NCI-H128 (cell line): ENCODE measurements around the gene IL36B.
"Not testable (repeated sequence)": the region's sequence is repeated elsewhere in the genome, so short reads cannot be mapped to it uniquely, and the experiment has no call there.

Experiments
- DNase-seq: peaks from one replicate; lab custom pipeline; 2025; ENCODE audit not compliant: unreplicated experiment; lab: John Stamatoyannopoulos, UW

The IL36B gene

DNA sequence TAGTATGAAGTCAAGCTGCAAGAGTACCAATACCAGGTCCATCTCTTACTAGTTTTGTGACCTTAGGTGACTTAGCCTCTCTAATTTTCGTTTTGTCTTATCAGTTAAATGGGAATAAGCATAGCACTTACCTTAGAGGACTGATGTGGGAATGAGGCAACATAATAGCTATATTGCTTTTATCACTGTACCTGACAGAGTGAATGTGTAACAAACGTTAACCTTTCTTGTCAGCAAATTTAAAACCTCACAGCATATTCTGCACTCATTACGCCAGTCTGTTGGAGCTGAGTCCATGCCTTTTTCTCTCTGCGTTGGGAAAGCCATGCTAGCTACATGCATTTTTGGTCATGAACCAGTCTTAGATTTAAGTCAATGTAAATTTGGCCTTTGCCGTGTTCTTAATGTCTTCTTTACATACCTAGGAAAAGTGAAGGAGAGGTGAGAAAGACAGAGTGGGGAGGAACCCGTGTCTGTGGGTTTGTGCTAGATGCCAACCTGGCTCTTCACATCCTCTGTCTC, at the start of gene IL36B:
IL36B (minus strand) TSS at position 472 of the 522 bp plus-strand sequence.
- no peak for DNase-seq

DNA sequence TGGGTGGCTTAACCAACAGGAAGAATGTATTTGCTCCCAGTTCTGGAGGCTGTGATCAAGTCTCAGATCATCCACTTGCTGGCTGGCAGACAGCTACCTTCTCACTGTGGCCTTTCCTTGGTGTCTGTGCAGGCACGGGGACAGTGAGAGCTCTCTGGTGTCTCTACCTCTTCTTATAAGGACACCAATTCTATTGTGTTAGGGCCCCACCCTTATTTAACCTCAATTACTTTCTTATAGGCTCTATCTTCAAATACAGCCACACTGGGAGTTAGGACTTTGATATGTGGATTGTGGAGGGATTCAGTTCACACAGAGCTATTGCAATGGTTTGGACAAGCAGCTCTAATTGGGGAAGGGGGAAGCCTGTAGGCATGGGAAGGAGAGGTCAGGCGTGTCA, 49.5 kb upstream of the IL36B start:
- DNase-seq, result no peak

DNA sequence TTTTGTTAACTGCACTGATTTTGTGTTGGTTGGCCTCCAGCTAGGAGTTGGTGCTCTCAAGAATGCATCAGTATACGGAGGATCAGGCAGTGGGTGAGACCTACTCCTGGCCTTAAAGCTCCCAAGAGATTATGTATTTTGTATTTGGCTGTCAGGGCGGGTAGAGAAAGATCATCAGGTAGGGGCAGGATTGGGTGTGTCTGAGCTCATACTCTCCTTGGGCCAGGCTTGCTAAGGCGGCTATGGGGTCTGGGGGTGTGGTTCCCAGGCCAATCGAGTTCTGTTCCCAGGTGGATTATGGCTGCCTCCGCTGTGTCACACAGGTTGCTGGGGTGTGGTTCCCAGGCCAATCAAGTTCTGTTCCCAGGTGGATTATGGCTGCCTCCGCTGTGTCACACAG, 45.9 kb upstream of the IL36B start:
- DNase-seq, result no peak

DNA sequence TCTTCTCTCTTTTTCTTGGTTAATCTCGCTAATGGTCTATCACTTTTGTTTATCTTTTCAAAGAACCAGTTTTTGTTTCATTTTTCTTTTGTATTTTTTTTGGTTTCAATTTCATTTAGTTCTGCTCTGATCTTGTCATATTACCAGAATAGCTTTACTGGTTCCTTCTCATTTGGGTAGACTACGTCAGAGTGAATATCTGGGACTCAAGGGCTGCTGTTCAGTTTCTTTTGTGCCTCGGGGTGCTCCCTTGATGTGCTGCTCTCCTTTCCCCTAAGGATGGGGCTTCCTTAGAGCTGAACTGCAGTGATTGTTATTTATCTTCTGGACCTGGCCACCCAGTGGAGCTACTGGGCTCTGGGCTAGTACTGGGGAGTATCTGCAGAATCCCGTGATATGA, 45.4 kb upstream of the IL36B start:
- DNase-seq, result no peak

DNA sequence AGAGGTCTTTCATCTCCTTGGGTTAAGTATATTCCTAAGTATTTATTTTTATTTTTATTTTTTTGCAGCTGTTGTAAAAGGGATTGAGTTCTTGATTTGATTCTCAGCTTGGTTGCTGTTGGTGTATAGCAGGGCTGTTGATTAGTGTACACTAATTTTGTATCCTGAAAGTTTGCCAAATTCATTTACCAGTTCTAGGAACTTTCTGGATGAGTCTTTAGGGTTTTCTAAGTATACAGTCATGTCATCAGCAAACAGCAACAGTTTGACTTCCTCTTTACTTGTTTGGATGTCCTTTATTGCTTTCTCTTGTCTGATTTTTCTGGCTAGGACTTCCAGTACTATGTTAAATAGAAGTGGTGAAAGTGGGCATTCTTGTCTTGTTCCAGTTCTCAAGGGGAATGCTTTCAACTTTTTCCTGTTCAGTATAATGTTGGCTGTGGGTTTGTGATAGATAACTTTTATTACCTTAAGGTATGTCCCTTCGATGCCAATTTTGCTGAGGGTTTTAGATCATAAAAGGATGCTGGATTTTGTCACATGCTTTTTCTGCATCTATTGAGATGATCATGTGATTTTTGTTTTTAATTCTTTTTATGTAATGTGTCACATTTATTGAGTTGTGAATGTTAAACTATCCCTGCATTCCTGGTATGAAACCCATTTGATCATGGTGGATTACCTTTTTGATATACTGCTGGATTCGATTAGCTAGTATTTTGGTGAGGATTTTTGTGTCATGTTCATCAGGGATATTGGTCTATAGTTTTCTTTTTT, 44.4 kb upstream of the IL36B start:
- DNase-seq, result not testable (repeated sequence)

DNA sequence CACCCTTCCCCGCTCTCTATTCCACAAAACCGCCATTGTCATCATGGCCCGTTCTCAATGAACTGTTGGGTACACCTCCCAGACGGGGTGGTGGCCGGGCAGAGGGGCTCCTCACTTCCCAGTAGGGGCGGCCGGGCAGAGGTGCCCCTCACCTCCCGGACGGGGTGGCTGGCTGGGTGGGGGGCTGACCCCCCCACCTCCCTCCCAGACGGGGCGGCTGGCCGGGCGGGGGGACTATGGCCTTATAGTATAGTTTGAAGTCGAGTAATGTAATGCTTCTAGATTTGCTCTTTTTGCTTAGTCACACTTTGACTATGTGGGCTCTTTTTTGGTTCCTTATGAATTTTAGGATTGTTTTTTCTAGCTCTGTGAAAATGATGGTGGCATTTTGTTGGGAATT, 43.6 kb upstream of the IL36B start:
- DNase-seq, result not testable (repeated sequence)

DNA sequence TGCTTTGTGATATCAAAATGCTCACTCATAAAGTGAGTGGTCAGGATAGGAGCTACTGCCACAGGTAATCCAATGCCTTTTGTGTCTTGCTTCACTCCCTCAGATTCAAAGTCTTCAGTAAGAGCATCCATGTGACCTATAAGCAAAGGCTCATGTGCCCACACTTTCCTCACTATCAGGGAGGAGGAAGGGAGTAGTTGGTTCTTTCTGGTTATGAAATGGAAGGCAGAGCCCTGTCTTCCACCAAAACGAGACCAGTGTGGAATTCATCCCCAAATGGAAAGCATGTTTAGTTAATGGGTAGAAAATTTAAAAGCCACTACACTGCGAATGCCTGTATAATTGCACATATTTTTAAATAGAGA, 40.9 kb upstream of the IL36B start:
- DNase-seq, result no peak

DNA sequence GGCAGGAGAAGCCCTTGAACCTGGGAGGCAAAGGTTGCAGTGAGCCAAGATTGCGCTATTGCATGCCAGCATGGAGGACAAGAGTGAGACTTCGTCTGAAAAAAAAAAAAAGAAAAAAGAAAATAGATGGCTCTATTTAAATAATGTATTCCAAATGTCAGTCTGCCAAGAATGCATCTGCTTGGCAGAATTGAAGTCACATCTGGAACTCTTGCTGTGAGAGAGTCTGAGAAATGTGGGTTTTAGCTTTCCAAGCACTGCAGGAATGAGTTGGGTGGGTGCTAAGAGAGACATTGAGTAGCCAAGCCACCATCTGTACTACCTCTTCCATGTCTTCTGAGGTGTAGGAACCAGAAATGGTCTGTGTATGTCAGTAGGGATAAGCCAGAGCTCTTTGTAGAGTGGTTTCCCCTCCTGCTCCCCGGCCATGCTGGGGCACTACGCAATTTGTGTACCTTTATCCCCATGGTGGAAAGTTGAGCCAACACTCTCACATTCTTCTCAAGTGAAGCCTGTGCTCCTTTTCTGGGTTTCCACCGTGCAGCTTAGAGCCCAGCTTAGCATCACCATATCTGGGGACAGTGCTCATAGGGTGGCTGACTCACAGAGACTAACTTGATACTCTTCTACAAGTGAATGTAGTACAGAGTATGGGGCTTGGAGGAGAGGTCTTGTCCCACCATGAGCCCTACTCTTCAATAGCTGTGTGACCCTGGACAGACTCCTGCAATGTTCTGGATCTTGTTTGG, 40.4 kb upstream of the IL36B start:
- no peak for DNase-seq

DNA sequence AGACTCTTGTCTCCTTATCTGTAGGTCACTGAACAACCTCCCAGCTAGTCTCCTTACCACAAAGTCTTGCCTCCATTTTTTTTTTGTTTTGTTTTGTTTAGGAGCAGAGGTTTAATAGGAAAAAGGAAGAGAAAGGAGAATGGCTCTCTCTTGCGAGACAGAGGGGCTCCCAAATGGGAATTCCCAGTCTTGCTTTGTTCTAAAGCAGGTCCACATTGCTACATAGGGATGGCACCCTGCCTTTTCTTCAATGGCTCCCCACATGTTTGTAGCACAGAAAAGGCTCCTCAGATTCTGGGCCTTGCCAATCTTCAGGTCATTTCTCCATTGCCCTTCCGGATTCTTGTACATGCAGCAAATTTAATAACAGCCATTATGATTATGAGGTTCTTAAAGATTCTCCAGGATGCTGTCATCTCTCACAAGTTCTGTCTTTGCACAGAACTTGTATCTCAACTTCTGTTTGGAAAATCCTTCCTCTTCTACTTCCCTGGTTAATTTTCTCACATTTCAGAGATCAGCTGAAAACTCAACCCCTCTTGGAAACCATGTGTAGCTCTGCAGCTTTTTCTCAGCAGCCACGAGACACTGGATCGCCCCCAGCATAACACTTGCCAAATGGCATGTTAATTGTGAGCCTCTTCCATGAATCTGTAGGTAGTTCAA, 38.7 kb upstream of the IL36B start:
- DNase-seq, result no peak

DNA sequence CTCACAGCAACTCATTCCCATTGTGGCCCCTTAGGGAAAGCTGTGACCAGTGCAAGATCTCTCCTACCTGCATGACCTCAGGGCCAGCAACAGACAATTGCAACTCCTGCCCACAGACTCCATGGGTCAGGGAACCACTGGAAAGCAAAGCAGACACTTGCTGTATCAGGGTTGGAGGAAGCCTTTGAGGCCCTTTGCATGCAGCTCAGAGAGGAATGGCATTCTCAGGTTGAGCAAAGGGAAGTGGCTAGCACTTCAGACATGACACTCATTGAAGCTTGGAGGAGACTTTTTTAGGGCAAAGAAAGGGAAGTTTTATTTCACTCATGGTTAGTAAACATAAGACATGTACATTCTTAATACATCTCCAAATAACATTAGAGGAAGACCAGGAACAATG, 37.2 kb upstream of the IL36B start:
- no peak for DNase-seq

DNA sequence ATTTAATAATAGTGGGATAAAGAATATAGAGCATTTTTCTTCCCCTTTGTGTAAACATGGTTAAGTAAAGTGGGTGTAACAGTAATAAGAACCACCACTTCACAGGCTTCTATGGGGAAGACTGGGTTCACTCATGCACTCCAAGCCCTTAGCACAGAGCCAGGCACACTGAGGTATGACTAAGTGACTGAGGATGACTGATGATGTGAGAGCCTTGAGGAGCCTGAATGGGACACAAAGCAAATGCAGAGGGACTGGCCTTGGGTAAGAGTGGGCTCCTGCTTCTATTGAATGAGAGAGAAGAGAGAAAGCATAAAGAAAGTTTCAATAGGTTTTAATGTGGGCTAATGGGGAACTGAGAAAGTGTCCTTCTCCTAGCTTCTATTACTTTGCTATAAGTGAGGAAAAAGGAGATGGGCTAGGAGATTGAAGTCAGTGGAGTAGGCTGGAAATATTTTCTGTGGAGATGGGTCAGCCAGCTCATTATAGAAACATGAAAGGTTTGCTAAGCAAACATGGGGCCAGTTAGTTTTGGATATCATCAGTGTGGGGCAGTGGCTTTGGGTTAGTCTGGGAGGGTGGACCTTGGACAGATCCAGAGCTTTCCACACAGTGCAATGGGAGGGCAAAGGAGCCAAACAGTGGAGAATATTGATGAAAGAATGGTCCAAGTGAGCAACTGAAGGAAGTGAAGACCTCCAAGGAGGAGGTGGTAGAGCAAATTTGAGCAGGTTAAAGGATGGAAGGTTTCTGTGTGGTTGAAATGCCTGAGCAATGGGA, 35.7 kb upstream of the IL36B start:
- no peak for DNase-seq

DNA sequence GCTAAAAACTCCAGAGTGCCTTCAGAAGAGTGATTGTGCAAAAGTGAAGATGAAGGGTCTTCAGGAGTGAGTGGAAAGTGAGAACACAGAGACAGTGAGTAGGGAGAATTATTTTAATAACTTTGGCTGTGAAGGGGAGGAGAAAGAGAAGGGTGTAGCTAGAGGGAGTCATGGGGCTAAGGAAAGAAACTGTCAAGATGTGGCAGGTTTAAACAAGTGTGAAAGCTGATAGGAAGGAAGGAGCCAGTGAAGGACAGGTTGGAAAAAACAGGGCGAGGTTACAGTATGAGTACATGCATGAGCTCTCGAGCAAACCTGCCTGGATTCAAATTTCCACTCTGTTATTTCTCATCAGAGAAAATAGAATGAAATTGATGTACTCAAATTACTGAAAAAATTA, 32.9 kb upstream of the IL36B start:
- DNase-seq, result no peak

DNA sequence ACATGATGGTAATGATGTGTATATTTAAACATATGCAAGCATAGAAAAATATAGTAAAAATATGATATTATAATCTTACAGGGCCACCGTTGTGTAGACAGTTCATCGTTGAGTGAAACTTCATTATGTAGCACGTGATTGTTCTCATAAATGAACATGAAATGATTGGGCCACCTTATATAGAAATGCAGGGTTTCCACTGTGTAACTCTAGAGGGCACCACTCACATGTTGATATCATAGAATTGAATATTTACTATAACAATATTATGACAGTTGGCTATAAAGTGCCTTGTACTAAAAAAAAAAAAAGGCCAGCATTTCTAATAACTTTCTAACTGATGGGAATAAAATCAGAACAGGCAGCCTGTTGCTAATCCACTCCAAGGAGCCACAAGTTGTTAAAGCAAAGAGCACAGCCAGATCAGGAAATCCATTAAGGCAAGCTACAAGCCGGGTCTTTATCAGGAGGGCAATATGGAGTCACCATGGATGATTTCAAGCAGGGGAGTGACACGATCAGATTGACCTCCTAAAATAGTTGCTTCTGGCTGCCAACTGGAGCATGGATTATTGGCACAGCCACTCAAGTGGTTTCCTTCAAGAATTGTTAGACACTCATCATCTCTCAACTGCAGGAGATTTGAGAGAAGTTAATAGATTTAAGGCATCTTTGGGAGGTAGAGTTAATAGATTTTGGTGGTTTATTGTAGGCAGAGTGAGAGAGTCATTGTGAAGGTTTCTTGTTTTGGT, 31.8 kb upstream of the IL36B start:
- no peak for DNase-seq

DNA sequence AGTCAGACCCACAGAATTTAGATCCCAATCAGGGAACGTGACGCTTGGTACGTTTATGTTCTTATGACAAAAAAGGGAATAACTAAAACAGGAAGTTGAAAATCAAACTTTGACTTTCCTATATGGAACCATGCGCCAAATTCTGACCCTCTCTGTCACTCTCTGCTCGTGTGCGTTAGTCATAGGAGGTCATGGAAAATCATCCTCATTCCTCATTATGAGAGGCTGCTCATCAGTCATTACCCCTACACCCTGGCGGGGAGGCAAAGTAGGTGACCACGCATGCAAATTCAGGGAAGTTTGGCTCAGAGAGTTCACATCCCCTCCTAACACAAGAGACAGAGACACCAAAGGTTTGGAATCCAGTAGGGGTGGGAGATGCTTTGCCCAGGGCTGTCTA, 30.6 kb upstream of the IL36B start:
- DNase-seq, result no peak

DNA sequence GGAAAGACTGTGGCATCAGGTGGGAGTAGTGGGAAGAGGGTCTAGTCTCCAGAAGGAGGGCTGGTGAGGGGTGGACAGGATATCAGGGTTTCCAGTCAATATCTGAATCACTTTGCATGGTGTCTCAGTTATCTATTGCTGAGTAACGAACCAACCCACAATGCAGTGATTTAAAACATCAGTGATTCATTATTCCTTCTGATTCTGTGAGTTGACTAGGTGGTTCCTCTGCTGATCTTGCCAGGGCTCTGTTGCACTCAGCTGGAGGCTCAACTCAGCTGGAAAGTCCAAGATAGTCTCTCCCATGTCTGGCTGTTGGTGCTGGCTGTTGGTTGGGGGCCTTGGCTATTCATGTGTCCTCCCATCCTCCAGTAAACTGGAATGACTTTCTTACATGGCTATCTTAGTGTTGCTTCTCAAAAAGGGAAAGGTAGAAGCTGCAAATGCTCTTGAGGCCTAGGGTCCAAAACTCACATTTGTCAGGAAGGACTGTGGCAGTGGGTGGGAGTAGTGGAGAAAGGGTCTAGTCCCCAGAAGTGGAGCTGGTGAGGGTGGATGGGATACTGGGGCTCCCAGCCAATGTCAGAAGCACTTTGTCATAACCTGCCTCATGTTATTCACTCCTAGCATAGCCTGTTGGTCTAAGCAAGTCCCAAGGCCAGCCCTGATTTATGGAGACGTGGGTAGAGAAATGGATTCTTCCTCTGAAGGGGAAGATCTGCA, 29.0 kb upstream of the IL36B start:
- no peak for DNase-seq

DNA sequence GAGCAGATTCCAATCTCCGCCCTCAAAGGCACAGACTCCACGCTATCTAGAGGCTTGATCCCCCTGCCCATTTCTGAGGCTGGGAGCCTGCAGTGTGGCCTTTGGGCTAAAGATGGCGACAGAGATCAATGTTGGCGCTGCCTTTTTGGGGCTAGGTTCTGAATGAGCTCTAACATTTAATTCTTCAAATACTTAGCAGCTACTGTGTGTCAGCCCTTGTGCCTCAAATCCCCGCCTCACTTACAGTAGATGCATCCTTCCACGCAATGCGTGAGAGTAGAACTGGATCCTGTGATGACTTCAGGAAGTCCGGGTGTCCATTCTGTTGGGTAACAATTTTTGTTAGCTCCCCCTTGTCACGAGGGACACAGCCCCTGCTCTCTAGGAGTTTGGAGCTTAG, 27.5 kb upstream of the IL36B start:
- DNase-seq, result no peak

DNA sequence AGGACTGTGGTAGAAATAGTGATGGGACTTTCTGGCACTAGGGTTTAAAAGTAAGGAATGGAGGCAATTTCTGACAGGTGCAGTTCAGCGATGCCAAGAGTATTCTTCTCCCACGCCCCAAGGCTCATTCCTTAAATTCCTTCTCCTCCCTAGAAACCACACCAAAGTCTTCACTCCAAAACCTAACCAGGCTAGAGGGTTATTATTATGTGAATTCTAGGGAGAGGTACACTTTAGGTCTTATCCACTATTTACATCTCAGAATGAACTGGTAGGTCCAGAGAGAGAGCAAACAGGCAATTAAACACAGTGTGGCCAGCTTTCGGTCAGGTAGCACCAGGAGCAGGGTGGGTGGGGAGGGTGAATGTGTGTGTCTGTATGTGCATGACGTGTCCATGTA, 26.5 kb upstream of the IL36B start:
- no peak for DNase-seq

DNA sequence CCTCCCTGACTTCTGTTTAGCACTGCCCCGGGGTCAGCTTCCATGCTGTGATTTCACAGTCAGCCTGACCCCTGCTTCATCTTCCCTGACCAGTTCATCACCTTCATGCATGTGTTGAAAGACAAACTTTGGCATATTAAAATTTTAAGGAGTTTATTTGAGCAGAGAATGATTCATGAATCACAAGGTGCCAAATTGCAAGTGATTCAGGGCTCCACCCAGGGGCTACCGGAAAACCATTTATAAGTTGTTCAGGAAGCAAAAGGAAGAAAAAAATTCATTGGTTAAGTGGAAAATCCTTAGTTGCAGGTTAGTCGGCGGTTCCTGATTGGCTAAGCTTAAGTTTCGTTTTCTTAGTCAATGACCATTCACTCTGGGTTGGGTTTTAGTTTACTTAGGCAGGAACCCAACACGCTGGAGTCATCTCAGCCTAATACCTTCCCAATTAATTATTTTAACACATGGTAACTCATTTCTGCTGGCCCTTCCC, 25.7 kb upstream of the IL36B start:
- DNase-seq, result no peak

DNA sequence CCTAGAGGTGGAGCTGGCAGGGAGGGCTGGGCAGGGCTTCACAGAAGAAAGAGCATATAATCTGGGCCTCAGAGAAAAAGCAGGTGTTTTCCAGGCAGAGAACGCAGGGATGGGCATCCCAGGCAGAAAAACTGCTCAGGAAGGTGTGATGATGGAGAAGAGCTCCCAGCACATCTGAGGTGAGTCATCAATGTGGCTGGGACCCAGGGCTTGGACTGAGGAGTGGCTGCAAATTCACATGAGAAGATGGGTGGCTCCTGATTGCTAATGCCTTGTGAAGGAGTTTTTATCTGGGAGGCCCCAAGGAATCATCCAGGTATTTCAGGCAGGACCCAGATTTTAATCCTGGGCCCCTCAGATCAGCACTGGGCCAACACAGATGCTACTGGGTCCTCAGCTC, 25.3 kb upstream of the IL36B start:
- DNase-seq, result no peak
